Raji (cell line): Measurements from ENCODE around the gene DNAJC15.

Experiments
- POLR2A ChIP-seq: IDR thresholded peaks from 2 replicates; pipeline ENCODE4 v1.6.1; 2011; ENCODE audit warnings: low read depth, low read length, control low read depth; ENCODE audit not compliant: insufficient read depth

DNAJC15 gene

DNA sequence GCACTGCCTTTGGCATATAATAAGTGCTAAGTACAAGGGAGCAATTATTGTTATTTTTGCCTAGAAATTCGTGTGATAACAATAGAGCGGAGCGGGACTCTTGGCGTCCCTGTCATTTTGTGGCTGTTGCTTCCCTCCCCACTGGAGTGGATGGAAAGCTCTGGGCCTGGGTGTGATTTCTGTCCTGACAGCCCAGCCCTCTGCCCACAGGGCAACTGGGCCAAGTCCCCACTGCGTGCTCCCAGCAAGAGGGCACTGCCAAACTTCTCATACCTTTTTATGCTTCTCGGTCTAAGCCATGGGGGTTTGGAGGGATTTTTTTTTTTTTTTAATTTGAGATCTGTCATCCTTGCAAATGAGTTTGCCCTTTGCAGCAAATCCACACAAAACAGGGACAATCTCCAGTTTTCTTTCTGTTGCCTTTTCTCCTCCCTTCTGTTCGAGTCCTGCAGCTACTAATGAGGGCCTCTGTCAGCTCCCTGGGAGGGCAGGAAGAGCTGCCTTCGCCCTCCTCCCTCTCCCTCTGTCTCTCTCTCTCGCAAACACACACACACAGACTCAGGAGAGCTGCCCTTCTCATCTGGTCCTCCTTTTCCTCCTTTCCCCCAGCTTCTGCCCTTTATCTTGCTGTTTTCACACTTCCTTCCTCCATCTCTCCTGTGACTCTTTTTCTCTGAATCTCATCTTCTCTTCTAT lies 103.9 kb downstream of the DNAJC15 start:
- TF ChIP-seq POLR2A = no peak

DNA sequence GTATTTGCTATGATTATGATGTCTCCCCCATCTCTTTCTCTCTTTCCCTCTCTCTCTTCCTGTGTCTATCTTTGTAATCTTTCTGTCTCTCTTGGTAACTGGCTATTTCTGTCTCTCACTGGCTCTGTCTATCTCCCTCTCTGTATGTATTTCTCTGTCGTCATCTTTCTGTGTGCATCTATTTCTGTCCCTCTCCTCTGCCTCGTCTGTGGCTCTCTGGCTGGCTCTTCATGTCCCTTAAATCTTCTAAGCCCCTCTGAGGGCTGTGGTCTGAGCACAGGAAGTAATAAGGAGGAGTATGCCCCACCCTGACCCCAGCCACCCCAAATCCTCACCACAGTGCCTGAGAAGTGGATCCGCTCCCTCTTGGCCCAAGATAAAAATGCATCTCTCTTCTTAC lies 104.4 kb downstream of the DNAJC15 start:
- no peak for TF ChIP-seq POLR2A

DNA sequence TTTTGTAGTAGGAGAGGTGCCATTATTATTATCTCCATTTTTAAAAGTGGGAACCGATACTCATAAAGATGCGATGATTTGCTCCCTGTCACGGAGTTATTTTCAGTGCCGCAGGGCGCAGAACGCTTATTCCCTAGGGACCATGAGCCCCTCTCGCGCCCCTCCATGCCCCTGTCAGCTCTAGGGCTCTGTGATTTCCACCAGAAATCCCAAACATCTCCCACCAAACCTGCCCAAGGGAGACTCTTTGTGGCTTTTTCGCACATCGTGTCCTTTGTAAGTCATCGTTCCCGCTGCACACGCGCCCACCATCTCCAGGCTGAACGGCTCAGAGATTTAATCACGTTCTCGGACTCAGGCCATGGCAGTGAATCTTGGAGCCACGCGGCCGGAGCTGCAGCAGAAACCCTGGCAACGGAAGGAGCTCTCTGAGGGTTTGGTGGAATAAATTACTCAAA lies 105.1 kb downstream of the DNAJC15 start:
- TF ChIP-seq POLR2A = no peak

DNA sequence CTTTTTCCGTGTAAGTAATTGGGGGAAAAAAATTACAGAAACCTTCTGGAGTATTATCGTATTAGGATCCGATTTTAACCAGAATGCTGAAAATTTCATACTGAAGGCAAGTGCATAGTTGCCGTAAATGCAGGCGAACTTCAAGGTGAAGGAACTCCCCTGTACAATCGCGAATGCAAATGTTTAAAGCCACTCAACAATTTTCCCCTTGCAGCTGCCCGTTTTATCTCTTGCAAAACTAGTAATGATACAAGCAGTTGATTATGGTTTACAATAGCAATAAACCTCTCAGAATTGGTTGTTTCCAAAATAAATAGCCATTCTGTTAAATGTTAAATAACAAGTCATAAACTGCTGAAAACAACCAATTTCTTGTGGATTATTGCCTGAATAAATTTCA lies 105.7 kb downstream of the DNAJC15 start:
- TF ChIP-seq POLR2A = no peak

DNA sequence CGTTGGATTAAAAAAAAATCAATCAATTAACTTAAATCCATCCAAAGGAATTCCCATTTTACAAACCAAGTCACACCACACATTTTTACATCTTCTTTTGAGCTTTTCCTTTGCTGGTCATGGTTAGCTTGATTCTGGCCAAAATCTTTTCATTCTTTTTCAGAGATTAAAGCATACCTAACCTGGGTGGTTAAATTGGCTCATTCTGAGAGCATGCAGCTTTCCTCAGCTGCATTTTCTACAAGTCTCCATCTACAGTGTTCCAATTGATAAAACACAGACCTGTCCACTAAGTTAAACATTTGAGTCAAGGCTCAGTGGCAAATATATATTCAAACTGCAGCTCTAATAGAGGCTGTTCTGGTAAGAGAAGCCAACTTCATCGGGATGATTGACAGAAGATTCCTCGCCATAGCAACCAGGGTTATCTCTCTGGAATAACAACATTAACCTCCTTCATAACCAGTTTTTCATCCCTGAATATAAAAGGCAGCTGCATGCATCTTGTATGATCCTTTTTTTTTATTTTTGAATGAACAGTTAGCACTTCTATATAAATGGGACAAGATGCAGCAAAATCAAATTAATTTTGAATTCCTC lies 106.2 kb downstream of the DNAJC15 start:
- TF ChIP-seq POLR2A = no peak

DNA sequence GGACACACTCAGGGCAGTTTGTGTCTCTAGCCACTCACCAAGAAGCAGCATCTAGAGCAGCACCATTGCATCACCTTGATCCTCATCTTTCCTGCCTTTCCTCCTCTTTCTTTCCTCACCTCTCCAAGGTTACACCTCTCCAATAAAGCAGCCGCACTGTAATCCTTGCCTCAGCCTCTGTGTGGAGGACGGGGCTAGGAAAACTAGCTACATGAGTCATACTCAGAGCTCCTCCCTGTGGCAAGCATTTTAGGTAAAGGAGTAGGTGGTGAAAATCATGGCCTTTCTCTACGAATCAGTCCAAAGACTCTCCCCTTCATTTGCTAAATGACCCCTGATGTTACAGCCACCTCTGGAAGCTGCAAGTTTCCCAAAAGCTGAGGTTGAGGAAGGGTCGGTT lies 108.9 kb downstream of the DNAJC15 start:
- TF ChIP-seq POLR2A = no peak

DNA sequence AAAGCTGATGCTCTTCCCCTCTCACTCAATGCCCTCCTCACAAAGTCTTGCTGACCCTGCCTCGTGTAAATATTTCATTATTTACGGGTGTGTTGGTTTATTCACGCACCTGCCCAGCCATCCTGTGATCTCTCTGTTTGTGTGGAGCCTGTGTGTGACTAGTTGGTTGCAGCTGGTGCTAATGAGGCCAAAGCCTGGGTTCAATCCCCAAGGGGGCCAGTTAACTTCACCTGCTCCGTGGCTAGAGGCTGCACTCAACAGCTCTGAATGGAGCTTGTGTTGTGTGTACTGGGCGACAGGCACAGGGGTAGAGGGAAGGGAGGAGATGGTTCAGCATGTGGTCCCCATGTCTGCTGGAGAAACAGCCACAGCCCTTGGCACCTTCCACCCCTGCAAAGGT lies 109.5 kb downstream of the DNAJC15 start:
- no peak for TF ChIP-seq POLR2A

DNA sequence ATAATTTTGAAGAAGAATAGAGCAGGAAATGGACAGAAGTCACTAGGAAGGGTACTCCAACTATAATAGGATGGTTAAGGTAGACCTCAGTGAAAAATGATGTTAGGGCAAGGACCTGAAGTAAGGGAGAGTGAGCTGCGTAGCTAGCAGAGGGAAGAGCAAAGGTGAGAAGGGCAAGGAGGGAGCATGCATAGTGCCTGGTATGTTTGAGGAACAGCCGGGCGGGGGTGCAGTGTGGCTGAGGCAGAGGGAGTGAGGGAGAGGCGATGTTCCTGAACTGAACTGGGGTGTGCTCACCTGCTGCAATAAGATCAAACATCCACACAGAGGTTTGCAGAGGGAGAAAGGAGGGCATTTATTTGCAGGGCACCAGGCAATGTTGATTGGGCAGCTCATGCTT lies 110.4 kb downstream of the DNAJC15 start:
- no peak for TF ChIP-seq POLR2A

DNA sequence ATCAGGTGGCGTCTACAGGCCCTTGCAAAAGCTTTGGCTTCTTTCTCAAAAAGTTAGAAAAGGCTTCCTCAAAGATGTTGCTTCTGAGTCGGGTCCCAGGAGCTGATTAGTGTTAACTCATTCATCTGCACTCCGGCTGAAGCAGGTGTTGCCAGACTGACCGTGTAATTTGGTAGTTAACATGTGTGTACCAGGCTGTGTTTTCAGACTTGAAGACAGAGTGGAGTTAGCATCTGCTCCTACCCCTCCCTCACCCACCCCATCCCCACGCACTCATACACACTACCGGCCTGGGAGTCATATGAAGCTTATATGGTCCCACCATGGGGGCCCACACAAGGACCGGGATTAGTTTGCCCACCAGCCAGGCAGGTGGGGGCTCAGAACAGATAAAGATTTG lies 111.5 kb downstream of the DNAJC15 start:
- TF ChIP-seq POLR2A = no peak

DNA sequence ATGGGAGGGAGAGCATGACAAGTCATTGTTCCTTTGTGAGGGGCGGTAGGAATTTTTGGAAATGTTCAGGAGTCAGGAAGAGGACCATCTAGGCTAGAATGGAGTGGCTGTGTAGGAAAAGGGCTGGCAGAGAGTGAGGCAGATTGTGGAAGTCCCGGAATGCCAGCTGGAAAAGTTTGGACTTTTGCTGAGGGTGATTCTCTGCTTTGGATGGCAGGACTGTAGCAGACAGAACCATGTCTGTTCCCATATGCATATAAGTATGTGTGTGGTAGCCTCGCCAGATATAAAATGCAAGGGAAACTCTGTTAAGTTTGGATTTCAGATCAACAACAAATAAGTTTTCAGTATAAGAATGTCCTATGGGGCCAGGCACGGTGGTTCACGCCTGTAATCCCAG lies 112.1 kb downstream of the DNAJC15 start:
- no peak for TF ChIP-seq POLR2A

DNA sequence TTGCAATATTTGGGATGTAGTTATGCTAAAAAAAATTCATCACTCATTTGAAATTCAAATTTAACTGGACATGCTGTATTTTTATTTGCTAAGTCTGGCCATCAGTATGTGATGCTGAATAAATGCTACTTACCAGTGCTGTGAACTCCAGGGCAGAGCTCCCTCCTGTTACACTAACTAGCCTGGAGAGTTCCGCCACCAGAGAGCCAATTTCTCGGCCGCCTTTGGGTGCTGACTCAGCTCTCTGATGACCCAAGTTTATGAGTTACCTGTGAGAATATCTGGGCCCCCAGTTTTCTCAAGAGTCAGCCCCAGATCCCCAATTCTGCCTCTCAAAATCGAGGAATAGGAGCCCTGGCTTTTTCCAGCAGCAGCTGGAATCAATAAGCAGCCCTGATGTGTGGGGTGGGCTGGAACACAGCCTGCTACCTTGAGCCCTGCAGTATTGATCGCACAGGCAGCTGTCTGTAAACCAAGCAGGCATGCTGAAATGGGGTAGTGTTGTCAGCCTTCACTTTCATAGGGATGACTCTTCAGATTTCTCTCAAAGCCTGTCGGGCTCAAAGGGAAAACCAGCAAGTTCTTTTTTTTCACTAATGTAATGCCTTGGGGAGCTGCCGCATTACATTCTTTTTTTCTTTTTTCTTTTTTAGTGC lies 113.7 kb downstream of the DNAJC15 start:
- no peak for TF ChIP-seq POLR2A

DNA sequence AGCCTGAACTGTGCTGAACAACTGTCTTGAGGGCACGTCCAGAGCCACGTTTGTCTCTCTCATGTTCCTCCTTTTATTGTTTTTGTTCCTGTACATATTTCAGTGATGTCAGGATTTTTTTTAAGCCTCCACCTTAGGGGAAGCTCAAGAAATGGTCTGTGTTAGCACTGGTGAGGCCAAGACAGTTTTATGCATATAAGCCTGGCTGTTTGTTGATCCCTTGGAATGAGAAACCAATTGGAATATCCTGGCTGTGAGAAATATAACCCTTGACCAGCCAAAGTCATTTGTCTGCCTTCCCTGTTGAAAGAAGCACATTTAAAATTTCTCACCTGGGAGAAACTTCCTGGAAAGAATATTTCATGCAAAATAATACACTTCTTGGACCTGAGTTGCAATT lies 115.8 kb downstream of the DNAJC15 start:
- TF ChIP-seq POLR2A = no peak

DNA sequence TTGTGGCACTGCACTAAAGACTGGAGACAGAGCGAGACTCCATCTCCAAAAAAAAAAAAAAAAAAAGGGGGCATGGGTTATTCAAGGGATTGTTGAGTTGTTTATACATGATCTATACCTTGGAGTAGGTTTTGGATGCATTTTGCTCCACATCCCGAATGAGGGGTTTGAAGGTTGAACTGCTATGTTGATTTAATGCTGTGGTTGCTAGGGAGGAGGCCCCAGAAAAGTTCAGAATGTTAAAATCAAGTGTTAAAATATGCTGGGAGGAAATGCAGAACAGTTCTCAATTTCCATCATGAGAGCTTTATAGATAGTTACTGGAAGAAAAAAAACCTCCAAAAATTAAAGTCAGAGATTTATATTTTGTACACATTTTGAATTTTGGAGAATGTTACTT lies 116.5 kb downstream of the DNAJC15 start:
- TF ChIP-seq POLR2A = no peak

DNA sequence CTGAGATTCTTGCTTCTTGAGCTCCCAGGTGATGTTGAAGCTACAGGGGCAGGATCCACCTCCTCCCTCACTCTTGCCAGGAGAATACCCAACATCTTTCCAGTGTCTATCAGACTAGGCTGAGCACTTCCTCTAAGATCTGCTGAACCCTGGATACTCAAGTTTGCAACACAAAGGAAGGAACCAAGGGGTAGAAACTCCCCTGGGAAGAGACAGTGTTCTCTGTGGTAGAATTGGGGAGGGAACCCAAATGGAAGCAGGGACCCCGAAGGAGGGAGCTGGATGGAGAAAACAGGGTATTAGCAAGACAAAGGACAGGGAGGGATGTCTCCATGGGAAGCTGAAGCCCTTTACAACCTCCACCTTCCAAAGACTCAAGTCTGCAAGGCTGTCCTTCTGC lies 117.6 kb downstream of the DNAJC15 start:
- TF ChIP-seq POLR2A = no peak

DNA sequence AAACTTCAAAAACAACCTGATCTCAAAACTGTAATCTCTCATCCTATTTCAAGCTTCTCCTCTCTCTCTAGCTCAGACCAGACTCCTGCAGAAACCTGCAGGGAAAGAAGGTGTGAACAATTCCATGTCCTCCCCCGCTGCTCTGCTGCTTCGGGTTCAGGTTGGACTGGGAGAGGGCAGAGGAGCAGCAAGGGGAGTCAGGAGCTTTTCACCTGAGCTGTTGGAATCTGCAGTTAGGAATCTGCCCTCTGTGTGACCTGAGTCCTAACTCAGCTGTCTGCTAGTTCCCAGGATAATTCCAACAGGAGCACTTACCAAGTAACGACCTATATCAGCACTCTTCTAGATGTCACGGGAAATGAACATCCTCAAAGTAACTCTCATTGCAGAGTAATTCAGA lies 118.3 kb downstream of the DNAJC15 start:
- no peak for TF ChIP-seq POLR2A

DNA sequence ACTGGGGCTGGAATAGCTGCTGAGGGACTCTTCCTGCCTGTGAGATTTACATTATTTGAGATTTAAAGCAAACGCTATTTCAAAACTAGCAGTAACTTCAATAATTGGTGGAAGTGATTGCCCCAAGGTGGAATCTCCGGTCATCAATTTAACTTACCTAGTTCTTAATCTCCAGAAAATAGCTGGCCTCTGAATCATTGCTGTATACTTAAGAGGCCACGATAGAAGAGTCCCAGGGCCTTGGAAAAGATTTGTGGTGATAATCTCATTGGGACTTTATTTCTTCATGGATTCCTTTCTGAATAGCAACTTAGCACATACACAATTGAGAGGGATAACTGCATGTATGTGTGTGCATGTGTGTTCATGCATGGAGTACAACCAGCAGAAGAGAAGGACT lies 120.2 kb downstream of the DNAJC15 start:
- no peak for TF ChIP-seq POLR2A
